GM18520 (cell line): ENCODE measurements around the gene ODAD2.
"Not testable (repeated sequence)": the region's sequence is repeated elsewhere in the genome, so short reads cannot be mapped to it uniquely, and the experiment has no call there.

ENCODE experiments used
- ATAC-seq: cut with Tn5 transposase; IDR thresholded peaks from one replicate; pipeline ENCODE4 v1.9.1; 2021; ENCODE audit not compliant: unreplicated experiment

ODAD2 gene, protein sequence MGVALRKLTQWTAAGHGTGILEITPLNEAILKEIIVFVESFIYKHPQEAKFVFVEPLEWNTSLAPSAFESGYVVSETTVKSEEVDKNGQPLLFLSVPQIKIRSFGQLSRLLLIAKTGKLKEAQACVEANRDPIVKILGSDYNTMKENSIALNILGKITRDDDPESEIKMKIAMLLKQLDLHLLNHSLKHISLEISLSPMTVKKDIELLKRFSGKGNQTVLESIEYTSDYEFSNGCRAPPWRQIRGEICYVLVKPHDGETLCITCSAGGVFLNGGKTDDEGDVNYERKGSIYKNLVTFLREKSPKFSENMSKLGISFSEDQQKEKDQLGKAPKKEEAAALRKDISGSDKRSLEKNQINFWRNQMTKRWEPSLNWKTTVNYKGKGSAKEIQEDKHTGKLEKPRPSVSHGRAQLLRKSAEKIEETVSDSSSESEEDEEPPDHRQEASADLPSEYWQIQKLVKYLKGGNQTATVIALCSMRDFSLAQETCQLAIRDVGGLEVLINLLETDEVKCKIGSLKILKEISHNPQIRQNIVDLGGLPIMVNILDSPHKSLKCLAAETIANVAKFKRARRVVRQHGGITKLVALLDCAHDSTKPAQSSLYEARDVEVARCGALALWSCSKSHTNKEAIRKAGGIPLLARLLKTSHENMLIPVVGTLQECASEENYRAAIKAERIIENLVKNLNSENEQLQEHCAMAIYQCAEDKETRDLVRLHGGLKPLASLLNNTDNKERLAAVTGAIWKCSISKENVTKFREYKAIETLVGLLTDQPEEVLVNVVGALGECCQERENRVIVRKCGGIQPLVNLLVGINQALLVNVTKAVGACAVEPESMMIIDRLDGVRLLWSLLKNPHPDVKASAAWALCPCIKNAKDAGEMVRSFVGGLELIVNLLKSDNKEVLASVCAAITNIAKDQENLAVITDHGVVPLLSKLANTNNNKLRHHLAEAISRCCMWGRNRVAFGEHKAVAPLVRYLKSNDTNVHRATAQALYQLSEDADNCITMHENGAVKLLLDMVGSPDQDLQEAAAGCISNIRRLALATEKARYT

DNA sequence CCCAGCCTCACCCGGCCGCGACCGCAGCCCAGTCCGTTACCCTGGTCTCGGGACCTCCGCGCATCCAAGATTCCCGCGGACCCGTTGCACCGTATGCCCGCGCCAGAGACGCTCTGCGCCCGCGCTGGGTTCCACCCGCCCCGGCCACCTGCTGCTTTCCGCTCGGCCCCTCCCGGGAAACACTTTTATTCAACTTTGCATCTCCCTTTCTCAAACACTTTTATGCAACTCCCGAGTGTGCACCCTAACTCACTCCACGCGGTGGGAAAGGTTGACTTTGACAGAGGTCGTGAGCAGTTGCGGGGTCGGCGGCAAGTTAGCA, at the start of gene ODAD2:
ODAD2 (minus strand) TSS at position 126 of the 322 bp plus-strand sequence. CDS start 3,937 bp downstream, outside the sequence.
- ATAC-seq: no peak

GRCh38 chr10:28047061-28047460, 48.2 kb upstream of the ODAD2 start:
- no peak for ATAC-seq

GRCh38 chr10:28046579-28046978, 47.7 kb upstream of the ODAD2 start:
- ATAC-seq: no peak

GRCh38 chr10:28043941-28044340, 45.1 kb upstream of the ODAD2 start:
- ATAC-seq: no peak

GRCh38 chr10:28036587-28036986, 37.7 kb upstream of the ODAD2 start:
- ATAC-seq: no peak

GRCh38 chr10:28020993-28021982, 22.4 kb upstream of the ODAD2 start:
- no peak for ATAC-seq

GRCh38 chr10:28020080-28020860, 21.4 kb upstream of the ODAD2 start:
- ATAC-seq: no peak

DNA sequence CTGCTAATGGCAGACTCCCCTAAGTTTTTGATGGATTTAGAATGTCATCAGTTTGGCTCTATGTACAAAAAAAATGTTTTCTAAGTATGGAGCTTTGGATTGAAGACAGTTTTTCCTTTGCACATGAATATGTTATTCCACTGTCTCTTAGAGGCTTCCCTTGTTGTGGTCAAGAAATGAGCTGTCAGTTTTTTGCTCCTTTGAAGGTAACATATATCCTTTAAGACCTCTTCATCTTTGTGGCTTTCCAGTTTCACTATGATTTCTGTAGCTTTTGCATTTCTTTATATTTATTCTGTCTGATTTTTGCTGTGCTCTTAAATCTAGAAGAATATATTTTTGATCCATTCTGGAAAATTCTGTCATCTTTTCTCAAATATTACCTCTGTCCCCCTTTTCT, 15.8 kb upstream of the ODAD2 start:
- ATAC-seq: no peak

GRCh38 chr10:28012990-28013515, 14.2 kb upstream of the ODAD2 start:
- no peak for ATAC-seq

GRCh38 chr10:28010821-28011220, 11.9 kb upstream of the ODAD2 start:
- ATAC-seq: no peak

- ATAC-seq: no peak
Observed at GRCh38 chr10:28008054-28008453, 9.2 kb upstream of the ODAD2 start.

DNA sequence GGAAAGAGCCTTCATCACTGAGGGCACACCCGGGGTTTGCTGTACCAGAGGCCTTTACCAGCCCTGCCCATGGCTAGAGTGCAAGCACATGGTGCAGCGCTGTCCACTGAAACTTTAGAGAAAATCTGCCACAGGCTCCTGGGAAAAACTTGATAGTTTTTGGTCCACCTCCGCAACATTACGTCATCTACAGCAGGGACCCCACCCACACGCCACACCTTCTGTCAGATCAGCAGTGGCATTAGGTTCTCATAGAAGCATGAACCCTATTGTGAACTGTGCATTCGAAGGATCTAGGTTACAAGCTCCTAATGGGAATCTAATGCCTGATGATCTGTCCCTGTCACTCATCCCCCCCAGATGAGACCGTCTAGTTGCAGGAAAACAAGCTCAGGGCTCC, 2.5 kb upstream of the ODAD2 start:
- no peak for ATAC-seq

DNA sequence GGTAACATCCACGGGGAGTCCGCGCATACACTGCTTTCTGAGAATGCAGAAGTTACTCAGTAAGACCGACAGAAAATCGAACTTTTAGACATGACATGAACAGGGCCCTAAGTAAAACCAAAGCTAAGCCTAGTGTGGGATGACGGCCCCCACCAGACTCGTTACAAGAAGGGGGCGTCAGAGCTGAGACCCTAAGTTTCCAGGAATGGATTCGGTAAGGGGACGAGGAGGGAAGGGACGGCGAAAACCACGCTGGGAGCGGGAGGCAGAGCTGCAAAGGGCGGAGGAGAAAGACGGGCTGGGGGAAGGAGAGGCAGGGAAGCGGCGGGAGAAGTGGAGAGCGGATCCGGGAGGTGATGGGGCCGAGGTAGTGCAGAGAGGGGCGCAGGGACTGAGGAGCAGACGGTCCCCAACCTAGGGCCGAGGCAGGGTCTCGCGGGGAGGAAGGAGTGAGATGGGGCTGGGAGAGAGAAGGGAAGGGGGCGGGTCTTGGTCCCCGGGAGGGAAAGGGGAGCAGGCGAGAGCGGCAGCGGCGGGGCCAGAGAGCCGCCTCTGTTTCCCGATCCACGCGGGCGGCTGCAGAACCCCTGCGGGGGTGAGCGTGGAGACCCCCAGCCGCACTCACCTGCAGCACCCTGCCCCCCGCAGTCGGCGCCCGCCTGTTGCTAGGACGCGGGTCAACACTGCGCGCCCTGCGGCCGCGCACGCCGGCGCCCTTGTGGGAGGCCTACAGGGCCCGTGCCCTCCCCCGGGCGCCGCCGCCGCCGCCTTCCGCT, 513 bp downstream of the ODAD2 start:
- ATAC-seq: no peak

DNA sequence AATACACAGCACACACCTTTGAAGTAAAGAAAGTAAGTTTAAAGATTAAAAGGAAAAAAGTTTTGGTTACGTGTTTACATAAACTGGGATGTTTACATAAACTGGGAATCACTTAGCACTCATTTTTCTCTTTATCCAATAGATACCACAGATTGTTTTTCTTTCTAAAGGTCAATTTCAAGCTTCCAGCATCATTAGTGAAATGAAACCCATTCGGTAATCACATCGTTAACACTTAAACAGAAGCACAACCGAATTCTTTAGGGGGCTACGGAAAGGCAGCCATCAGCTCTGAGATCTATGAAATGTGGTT, 1.1 kb downstream of the ODAD2 start:
- ATAC-seq: no peak

DNA sequence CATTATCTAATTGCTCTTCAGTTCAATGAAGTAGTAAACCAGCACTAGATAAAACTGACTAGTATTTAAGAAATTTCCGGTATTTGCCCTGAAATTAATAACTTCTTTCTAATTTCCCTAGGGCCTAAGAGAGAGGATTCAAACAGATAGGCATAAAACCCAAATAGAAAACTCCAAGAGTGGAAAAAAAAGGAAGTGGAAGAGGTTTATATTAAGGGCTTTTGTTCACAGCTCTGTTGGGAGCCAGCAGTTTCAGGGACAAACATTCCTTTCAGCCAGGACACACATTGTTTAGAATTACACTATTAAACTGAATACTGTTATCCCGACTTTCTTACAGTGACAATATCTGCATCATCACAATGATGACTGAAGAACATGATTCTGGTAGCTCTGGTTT, 3.6 kb downstream of the ODAD2 start:
- ATAC-seq: no peak

DNA sequence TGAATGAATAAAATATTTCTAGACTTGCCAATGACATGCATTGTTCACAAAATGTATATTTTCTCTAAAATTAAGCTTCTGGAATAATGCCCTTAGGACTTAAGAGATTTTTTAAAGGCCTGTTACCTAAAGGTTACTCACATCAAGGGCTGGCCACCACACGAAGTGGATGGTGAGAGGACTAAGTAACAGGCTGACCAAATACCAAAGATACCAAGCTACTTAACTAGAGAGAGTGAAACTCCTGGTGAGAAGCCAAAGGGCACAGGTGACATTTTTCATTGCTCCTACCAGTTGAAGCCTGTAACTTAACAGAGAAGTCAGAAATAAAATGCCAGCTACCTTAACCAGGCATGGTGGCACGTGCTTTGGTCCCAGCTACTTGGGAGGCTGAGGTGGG, 9.5 kb downstream of the ODAD2 start:
- not testable (repeated sequence) for ATAC-seq

- ATAC-seq: no peak
Observed at GRCh38 chr10:27986821-27987220, 12.1 kb downstream of the ODAD2 start.

- ATAC-seq: no peak
Observed at GRCh38 chr10:27982875-27983543, 15.9 kb downstream of the ODAD2 start.

- ATAC-seq: no peak
Observed at GRCh38 chr10:27981744-27982143, 17.1 kb downstream of the ODAD2 start.
